Spinal cord (tissue), 10 donors: ENCODE measurements around the gene DYNC1H1. TPM values are rescaled to one million over a fixed set of nuclear protein-coding genes. Genes with fewer than 3 reads are reported as not detected.

ENCODE experiments used
- DNase-seq, 6 donors: peaks; one replicate each; pipeline versions ENCODE4 v3.0.0 to v3.0.0-alpha.2; 2013 to 2015; ENCODE audit warnings: low spot score in 6 of 6, low read depth in 4 of 6
- H3K27ac ChIP-seq: one replicate; pipeline ENCODE4 v1.5.1; 2013; ENCODE audit warnings: low read depth, low read length, control low read depth
- H3K27me3 ChIP-seq: one replicate; pipeline ENCODE4 v1.6.1; 2013; ENCODE audit warnings: low read length; ENCODE audit not compliant: control insufficient read depth, insufficient read depth
- H3K36me3 ChIP-seq: one replicate; pipeline ENCODE4 v1.6.1; 2013; ENCODE audit warnings: low read length; ENCODE audit not compliant: control insufficient read depth, insufficient read depth
- H3K4me1 ChIP-seq: one replicate; pipeline ENCODE4 v1.6.1; 2013; ENCODE audit warnings: low read length; ENCODE audit not compliant: control insufficient read depth, insufficient read depth
- H3K4me3 ChIP-seq: one replicate; pipeline ENCODE4 v1.5.1; 2013; ENCODE audit warnings: low read depth, low read length, control low read depth
- H3K9me3 ChIP-seq: one replicate; pipeline ENCODE4 v1.6.1; 2013; ENCODE audit warnings: low read length; ENCODE audit not compliant: control insufficient read depth, insufficient read depth
- WGBS: methylation state at CpG from one replicate; pipeline ENCODE4 v1.1.5; 2013; ENCODE audit warnings: missing lambda C conversion rate; ENCODE audit not compliant: insufficient coverage; 5-methylcytosine and 5-hydroxymethylcytosine counted together
- polyA plus RNA-seq, 2 donors: library from polyadenylated mRNA; unstranded; fragments of 120-200 nt; gene quantifications; one replicate each; pipeline ENCODE4 v1.2.1, GENCODE V29; 2013; ENCODE audit not compliant: insufficient read length in 2 of 2
- total RNA-seq, 2 donors: library from RNA; depleted of rRNA in 1 of 2; stranded (reverse); fragments of 120-200 nt in 1 of 2; fragments of >200 nt in 1 of 2; gene quantifications; one replicate each; pipeline versions ENCODE4 v1.2.3 to v1.2.4, GENCODE V29; 2013 to 2014
- donor health status: healthy.

The DYNC1H1 gene
- total and polyA plus RNA-seq, 4 donors: 534 to 818 (median 636) TPM

DNA sequence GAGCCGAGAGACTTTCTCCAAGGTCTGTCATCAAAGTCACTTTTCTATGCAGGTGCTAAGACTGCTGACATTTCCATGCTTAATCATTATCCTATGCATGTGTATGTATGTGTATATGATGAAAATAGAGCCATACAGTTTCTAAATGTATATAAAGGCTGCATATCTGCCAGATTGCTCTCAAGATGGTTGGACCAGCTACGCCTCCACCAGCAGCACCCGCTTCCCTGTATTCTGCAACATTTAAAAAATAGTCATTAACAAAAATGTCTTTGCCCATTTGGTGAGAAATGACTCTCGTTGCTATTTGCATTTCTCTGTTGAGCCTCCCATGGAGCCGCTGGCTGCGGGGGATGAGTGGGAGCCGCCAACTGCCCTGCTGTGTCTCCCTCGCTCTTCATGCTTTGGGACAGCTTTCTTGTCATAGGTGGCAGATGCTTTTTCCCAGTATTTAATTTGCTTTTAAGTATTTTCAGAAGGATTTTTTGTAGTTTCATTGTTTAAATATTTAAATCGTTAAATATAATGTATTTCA lies 54.7 kb downstream of the DYNC1H1 start:
- Histone ChIP-seq H3K9me3 (no peaks in the 10 kb centered on the region), H3K27ac (no peak overlapping the region), H3K4me3 (no peak overlapping the region), H3K36me3 (peaks cover 100% of the 10 kb centered on the region), H3K4me1 (no peaks in the 10 kb centered on the region), H3K27me3 (no peaks in the 10 kb centered on the region)
- 88% methylated on average over 3 of the region's 9 CpGs for WGBS
- peak in 1 of 6 donors; percentile 19 for DNase-seq

DNA sequence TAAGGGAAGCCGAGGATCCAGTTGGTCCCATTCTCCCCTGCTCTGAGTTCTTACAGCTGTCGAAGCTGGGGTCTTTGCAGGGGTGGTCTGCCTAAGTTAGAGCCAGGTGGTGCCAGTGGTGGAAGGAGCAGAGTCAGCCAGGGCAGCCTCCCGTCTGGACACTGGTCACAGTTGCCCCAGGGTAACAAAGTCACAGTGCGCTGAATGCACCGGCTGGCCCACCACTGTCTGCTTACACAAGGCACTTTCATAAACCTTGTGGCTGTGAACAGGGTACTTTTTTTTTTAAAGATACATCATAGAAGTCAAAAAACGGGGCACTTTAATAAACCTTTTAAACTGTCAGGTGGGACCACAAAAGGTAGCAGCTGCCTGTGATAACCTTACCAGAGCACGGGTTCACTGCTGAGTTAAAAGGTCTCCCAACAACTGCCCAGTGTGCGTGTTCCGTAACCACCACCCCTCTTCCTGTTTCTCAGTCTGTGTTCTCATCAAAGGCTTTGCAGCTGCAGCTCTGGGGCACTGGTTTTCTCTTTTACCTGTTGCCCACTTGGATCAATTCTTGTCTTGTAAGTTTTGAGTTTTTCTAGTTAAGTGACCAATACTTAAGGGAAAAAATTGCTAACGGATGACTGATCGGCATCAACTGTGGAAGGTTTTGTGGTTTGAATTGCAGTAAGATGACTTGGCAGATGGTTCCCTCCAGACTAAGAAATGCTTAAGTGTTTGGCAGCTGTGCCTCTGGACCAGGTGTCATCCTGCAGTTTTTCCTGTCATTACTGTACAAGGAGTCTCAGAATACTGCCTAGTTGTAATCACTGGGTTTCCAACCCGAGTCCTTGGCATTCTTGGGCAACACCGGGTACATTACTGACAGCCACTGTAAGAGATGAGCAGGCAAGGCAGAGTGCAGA lies 55.9 kb downstream of the DYNC1H1 start:
- H3K27ac ChIP-seq: no peak overlapping the region
- no peak for DNase-seq
- H3K27me3 ChIP-seq: no peaks in the 10 kb centered on the region
- H3K9me3 ChIP-seq: no peaks in the 10 kb centered on the region
- peaks cover 95% of the 10 kb centered on the region for H3K36me3 ChIP-seq
- no peaks in the 10 kb centered on the region for H3K4me1 ChIP-seq
- no peak overlapping the region for H3K4me3 ChIP-seq
- WGBS: 92% methylated on average over 8 of the region's 13 CpGs

DNA sequence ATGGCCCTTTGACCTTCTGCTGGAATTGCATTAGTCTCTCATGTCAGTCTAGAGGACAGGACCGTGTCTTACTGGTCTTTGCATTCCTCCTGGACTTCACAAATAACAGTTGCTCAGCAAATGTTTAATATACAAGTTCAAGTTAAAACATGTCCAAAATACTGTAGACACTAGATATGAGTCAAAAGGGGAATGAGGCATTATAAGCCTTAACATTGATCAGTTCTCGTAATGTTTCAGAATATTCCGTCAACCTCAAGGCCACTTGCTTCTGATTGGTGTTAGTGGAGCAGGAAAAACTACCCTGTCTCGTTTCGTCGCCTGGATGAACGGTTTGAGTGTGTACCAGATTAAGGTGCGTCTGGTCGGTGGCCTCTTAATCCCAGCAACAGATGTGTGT lies 62.6 kb downstream of the DYNC1H1 start:
- no peak overlapping the region for H3K4me3 ChIP-seq
- no peak for DNase-seq
- no peaks in the 10 kb centered on the region for H3K4me1 ChIP-seq
- H3K27me3 ChIP-seq: no peaks in the 10 kb centered on the region
- H3K9me3 ChIP-seq: no peaks in the 10 kb centered on the region
- peaks cover 83% of the 10 kb centered on the region for H3K36me3 ChIP-seq
- H3K27ac ChIP-seq: no peak overlapping the region
- WGBS: 98% methylated on average over 9 of the region's 9 CpGs

DNA sequence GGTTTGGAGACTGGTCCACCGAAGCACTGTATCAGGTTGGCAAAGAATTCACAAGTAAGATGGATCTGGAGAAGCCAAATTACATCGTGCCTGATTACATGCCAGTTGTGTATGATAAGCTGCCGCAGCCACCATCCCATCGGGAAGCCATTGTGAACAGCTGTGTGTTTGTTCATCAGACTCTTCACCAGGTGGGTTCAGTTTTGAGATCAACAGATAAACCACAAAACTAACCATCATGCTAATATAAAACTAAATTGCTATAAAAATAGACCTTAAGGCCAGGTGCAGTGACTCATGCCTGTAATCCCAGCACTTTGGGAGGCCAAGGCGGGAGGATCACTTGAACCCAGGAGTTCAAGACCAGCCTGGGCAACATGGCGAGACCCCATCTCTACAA lies 63.6 kb downstream of the DYNC1H1 start:
- no peak for DNase-seq
- H3K4me1 ChIP-seq: no peaks in the 10 kb centered on the region
- H3K9me3 ChIP-seq: no peaks in the 10 kb centered on the region
- H3K27me3 ChIP-seq: no peaks in the 10 kb centered on the region
- peaks cover 83% of the 10 kb centered on the region for H3K36me3 ChIP-seq
- no peak overlapping the region for H3K27ac ChIP-seq
- no peak overlapping the region for H3K4me3 ChIP-seq
- WGBS: no CpG with 5 or more reads among the region's 6 CpGs

DNA sequence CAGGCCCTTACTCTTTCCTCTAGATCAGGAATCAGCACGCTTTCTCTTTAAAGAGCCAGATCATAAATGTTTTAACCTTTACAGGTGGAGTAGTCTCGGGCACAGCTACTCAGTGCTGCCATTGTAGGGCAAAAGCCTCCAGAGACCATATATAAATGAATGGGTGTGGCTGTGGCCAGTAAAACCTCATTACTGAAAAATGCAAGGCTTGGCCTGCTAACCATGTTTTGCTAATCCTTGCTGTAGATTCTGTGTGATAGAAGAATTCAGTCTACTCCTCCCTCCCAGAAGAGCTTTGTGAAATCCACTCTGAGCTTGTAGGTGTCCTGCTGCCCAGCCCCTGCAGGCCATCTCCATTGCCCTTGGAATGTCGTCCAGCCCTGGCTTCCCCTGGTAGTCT lies 64.4 kb downstream of the DYNC1H1 start:
- Histone ChIP-seq H3K27me3 (no peaks in the 10 kb centered on the region), H3K4me1 (no peaks in the 10 kb centered on the region), H3K4me3 (no peak overlapping the region), H3K36me3 (peaks cover 83% of the 10 kb centered on the region), H3K9me3 (no peaks in the 10 kb centered on the region), H3K27ac (peak overlapping the region; percentile 17)
- WGBS: 56% methylated on average over 2 of the region's 3 CpGs
- DNase-seq: no peak

DNA sequence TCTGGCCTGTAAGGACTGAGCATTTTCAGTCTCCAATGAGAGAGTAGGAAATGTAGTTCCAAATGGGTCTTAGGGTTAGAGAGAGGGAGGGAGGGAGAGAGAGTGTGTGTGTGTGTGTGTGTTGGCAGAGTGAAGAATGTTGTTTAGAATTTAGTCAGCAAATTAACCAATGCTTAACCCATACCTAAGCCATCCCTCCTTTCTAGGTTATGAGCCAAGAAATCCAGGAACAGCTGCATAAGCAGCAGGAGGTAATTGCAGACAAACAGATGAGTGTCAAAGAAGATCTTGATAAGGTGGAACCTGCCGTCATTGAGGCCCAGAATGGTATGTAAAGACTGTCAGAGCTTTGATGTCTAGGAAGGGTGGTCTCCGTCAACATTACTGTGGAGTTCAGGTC lies 65.6 kb downstream of the DYNC1H1 start:
- no peak overlapping the region for H3K4me3 ChIP-seq
- peak in 1 of 6 donors; percentile 25 for DNase-seq

DNA sequence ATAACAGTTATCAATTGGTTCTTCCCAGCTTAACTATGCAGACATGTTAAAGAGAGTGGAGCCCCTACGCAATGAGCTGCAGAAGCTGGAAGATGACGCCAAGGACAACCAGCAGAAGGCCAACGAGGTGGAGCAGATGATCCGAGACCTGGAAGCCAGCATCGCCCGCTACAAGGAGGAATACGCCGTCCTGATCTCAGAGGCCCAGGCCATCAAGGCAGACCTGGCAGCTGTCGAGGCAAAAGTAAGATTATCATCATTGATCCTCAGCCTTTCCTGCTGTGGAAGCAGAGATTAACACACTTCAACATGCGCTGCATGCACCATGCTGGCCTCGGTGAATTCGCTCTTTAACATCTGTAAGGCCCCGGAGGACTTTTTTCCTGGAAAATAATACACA lies 68.9 kb downstream of the DYNC1H1 start:
- Histone ChIP-seq H3K4me3 (no peak overlapping the region), H3K36me3 (peaks cover 89% of the 10 kb centered on the region), H3K27ac (no peak overlapping the region), H3K4me1 (no peaks in the 10 kb centered on the region), H3K27me3 (no peaks in the 10 kb centered on the region), H3K9me3 (no peaks in the 10 kb centered on the region)
- DNase-seq: no peak
- 97% methylated on average over 12 of the region's 13 CpGs for WGBS

More for the DNA sequence above, 65.6 kb downstream of the DYNC1H1 start:
- WGBS: 40% methylated on average over 1 of the region's 2 CpGs
- Histone ChIP-seq H3K27ac (peak overlapping the region; percentile 8), H3K4me1 (no peaks in the 10 kb centered on the region), H3K9me3 (no peaks in the 10 kb centered on the region), H3K27me3 (no peaks in the 10 kb centered on the region), H3K36me3 (peaks cover 88% of the 10 kb centered on the region)

DNA sequence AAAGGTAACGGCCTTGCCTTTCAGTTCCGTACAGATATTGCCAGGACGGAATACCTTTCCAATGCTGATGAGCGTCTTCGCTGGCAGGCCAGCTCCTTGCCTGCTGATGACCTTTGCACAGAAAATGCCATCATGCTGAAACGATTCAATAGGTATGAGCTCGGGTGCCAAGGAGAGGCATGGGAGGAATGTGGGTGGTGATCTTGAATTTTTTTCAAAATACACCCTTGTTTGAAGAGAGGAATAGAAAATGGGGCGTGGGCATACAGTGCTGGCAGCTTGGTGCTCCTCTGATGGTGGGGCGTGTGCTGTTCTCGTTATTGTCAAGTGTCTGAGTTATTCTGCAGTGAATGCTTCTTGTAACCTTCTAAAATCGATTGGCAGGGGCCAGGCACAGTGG lies 69.9 kb downstream of the DYNC1H1 start:
- peaks cover 89% of the 10 kb centered on the region for H3K36me3 ChIP-seq
- H3K27ac ChIP-seq: no peak overlapping the region
- no peak for DNase-seq
- no peaks in the 10 kb centered on the region for H3K27me3 ChIP-seq
- WGBS: 97% methylated on average over 10 of the region's 11 CpGs
- no peaks in the 10 kb centered on the region for H3K4me1 ChIP-seq
- no peak overlapping the region for H3K4me3 ChIP-seq
- H3K9me3 ChIP-seq: no peaks in the 10 kb centered on the region

DNA sequence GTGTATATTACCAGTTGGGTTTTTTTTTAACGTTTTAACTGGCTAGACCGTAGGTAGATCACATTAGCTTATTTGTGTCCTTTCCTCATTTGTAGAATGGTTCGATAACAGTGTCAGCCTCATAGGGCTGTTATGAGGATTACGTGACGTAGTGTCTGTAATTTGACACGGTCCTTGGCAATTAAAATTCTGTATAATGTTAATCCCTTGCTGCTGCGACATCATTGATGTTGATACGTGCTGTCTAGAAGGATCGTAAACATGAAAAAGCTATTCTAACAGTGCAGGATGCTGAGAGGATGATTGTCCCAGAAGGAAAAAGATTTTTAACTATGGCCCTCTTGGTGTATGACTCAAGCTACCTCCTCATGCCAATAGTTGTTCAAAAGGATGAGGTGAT lies 71.5 kb downstream of the DYNC1H1 start:
- 86% methylated on average over 9 of the region's 9 CpGs for WGBS
- Histone ChIP-seq H3K27ac (no peak overlapping the region), H3K9me3 (no peaks in the 10 kb centered on the region), H3K36me3 (peaks cover 92% of the 10 kb centered on the region), H3K27me3 (no peaks in the 10 kb centered on the region), H3K4me3 (no peak overlapping the region), H3K4me1 (no peaks in the 10 kb centered on the region)
- DNase-seq: no peak

DNA sequence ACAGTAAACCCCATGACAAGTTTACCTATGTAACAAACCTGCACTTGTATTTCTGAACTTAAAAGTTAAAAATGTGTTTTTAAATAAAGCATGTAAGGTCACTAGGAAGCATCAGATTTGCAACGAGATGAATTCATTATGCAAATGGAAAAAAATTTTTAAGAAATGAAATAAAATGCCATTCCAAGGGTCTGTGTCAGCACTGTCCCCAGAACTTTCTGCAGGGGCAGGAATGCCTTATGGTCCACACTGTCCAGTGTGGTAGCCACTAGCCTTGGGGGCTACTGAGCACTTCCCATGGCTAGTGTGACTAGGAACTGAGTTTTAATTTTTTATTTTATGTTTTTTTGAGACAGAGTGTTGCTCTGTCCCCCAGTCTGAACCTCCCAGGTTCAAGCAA lies 73.3 kb downstream of the DYNC1H1 start:
- H3K36me3 ChIP-seq: peaks cover 94% of the 10 kb centered on the region
- H3K4me3 ChIP-seq: no peak overlapping the region
- H3K27me3 ChIP-seq: no peaks in the 10 kb centered on the region
- no peak for DNase-seq
- no peak overlapping the region for H3K27ac ChIP-seq
- WGBS: 100% methylated on average over 1 of the region's 1 CpG
- no peaks in the 10 kb centered on the region for H3K4me1 ChIP-seq
- no peaks in the 10 kb centered on the region for H3K9me3 ChIP-seq
